ENCODE data around the gene QPRT. TPM values are rescaled to one million over a fixed set of nuclear protein-coding genes. Genes with fewer than 3 reads are reported as not detected.
"Not testable (repeated sequence)": the region's sequence is repeated elsewhere in the genome, so short reads cannot be mapped to it uniquely, and the experiment has no call there.

The QPRT gene
- total RNA-seq, 1 experiment from 2014 or later = 31.1 TPM

DNA sequence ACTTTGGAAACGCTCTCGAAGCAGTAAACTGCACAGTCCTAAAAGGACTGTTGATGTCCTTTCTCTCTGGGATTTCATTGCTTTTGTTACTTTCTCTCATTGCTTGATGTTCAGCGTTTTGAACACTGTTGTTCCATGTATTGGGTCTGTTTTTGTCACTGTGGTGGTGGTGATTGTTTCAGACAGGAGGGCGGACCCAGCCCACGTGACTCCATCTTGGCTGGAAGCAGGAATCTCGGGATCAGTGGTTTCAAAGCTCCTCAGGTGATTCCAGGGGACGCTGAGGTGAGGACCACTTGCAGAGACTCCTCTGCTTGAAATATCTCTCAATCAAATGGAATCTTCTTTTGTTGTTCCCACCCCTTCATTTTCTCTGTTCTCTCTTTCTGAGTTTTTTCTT is 48.5 kb downstream of the QPRT start:
- intact Hi-C loops (cut with micrococcal nuclease; ENCODE audit: unreplicated experiment) = no loop called here
- Histone ChIP-seq H3K36me3 (ENCODE audit: insufficient read depth, low read length, poor library complexity, severe bottlenecking) (no peaks in the 10 kb centered on the region), H3K4me3 (ENCODE audit: low read depth, low read length, poor library complexity, severe bottlenecking) (no peak overlapping the region), H3K27me3 (replicated peaks; ENCODE audit: insufficient read depth, low read depth, low read length, poor library complexity) (no peaks in the 10 kb centered on the region), H3K27ac (ENCODE audit: low read depth, low read length, poor library complexity, severe bottlenecking) (no peak overlapping the region), H3K4me1 (ENCODE audit: insufficient read depth, low read length, poor library complexity, severe bottlenecking) (no peaks in the 10 kb centered on the region), H3K9me3 (ENCODE audit: low read depth, low read length, poor library complexity, severe bottlenecking) (no peaks in the 10 kb centered on the region)
- CTCF ChIA-PET = no interaction called here
- POLR2A ChIA-PET (ENCODE audit: low non-redundant PET) = no interaction called here
- no peak for TF ChIP-seq EZH2 (IDR thresholded peaks at IDR 0.05; ENCODE audit: borderline replicate concordance, low read depth, low read length, poor library complexity, severe bottlenecking)
- TF ChIP-seq, protein P1, sequence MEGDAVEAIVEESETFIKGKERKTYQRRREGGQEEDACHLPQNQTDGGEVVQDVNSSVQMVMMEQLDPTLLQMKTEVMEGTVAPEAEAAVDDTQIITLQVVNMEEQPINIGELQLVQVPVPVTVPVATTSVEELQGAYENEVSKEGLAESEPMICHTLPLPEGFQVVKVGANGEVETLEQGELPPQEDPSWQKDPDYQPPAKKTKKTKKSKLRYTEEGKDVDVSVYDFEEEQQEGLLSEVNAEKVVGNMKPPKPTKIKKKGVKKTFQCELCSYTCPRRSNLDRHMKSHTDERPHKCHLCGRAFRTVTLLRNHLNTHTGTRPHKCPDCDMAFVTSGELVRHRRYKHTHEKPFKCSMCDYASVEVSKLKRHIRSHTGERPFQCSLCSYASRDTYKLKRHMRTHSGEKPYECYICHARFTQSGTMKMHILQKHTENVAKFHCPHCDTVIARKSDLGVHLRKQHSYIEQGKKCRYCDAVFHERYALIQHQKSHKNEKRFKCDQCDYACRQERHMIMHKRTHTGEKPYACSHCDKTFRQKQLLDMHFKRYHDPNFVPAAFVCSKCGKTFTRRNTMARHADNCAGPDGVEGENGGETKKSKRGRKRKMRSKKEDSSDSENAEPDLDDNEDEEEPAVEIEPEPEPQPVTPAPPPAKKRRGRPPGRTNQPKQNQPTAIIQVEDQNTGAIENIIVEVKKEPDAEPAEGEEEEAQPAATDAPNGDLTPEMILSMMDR (conservative IDR thresholded peaks at IDR 0.05; ENCODE audit: low read depth, low read length) = no peak
- DNase-seq (ENCODE audit: low spot score) = no peak
- BruUV-seq (replicated peaks) = no TSS peak

DNA sequence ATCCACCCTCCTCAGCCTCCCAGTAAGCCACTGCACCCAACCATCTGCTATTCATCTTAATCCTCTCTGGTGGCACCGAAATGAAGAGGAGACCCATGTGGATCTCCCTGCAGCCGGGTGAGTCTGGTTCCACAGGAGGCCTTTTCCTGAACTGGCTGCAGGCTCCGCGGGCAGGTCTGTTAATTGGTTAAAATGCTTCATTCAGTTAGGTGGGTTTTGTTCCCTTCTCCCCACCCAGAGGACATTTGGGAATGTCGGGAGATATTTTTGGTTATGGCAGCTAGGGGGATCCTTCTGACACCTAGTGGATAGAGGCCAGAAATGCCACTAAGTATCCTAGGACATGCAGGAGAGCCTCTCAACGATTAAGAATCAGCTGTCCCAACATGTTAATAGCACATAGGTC is 50.1 kb downstream of the QPRT start:
- Histone ChIP-seq H3K9me3 (ENCODE audit: low read depth, low read length, poor library complexity, severe bottlenecking) (no peaks in the 10 kb centered on the region), H3K36me3 (ENCODE audit: insufficient read depth, low read length, poor library complexity, severe bottlenecking) (no peaks in the 10 kb centered on the region), H3K27me3 (replicated peaks; ENCODE audit: insufficient read depth, low read depth, low read length, poor library complexity) (no peaks in the 10 kb centered on the region), H3K4me1 (ENCODE audit: insufficient read depth, low read length, poor library complexity, severe bottlenecking) (no peaks in the 10 kb centered on the region), H3K4me3 (ENCODE audit: low read depth, low read length, poor library complexity, severe bottlenecking) (no peak overlapping the region), H3K27ac (ENCODE audit: low read depth, low read length, poor library complexity, severe bottlenecking) (no peak overlapping the region)
- TF ChIP-seq, protein P1 (conservative IDR thresholded peaks at IDR 0.05; ENCODE audit: low read depth, low read length) = peak; percentile 76
- TF ChIP-seq EZH2 (IDR thresholded peaks at IDR 0.05; ENCODE audit: borderline replicate concordance, low read depth, low read length, poor library complexity, severe bottlenecking) = no peak
- intact Hi-C loops (cut with micrococcal nuclease; ENCODE audit: unreplicated experiment) = no loop called here
- DNase-seq (ENCODE audit: low spot score) = peak; percentile 75
- BruUV-seq (replicated peaks) = no TSS peak
- ChIA-PET POLR2A (ENCODE audit: low non-redundant PET) (no interaction called here), CTCF (interaction anchor here (0.5 to 1.2 kb wide), 3 partner anchors 21 to 82 kb away, joined by 4 to 6 read pairs (median 4); no protein-coding TSS in a partner anchor)

DNA sequence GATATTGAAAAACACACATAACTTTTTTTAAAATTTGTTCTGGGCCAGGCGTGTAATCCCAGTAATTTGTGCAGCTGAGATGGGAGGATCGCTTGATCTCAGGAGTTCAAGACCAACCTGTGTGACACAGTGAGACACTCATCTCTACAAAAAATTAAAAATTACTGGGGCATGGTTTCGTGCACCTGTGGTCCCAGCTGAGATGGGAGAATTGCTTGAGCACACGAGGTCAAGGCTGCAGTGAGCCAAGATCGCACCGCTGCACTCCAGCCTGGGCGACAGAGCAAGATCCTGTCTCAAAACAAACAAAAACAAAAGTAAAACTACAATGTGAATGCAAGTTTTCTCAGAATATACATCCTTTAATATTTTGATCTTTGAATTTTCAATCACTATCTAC is 51.7 kb downstream of the QPRT start:
- POLR2A ChIA-PET (ENCODE audit: low non-redundant PET) = interaction anchor here (0.7 kb wide), 1 partner anchor 55 kb away, joined by 7 read pairs; no protein-coding TSS in a partner anchor
- no peak overlapping the region for H3K27ac ChIP-seq (ENCODE audit: low read depth, low read length, poor library complexity, severe bottlenecking)
- DNase-seq (ENCODE audit: low spot score) = no peak
- CTCF ChIA-PET = no interaction called here
- H3K36me3 ChIP-seq (ENCODE audit: insufficient read depth, low read length, poor library complexity, severe bottlenecking) = no peaks in the 10 kb centered on the region
- no peak overlapping the region for H3K4me3 ChIP-seq (ENCODE audit: low read depth, low read length, poor library complexity, severe bottlenecking)
- intact Hi-C loops (cut with micrococcal nuclease; ENCODE audit: unreplicated experiment) = no loop called here
- BruUV-seq (replicated peaks) = no TSS peak
- H3K9me3 ChIP-seq (ENCODE audit: low read depth, low read length, poor library complexity, severe bottlenecking) = no peaks in the 10 kb centered on the region
- TF ChIP-seq EZH2 (IDR thresholded peaks at IDR 0.05; ENCODE audit: borderline replicate concordance, low read depth, low read length, poor library complexity, severe bottlenecking) = no peak
- TF ChIP-seq, protein P1 (conservative IDR thresholded peaks at IDR 0.05; ENCODE audit: low read depth, low read length) = no peak
- no peaks in the 10 kb centered on the region for H3K4me1 ChIP-seq (ENCODE audit: insufficient read depth, low read length, poor library complexity, severe bottlenecking)
- no peaks in the 10 kb centered on the region for H3K27me3 ChIP-seq (replicated peaks; ENCODE audit: insufficient read depth, low read depth, low read length, poor library complexity)

DNA sequence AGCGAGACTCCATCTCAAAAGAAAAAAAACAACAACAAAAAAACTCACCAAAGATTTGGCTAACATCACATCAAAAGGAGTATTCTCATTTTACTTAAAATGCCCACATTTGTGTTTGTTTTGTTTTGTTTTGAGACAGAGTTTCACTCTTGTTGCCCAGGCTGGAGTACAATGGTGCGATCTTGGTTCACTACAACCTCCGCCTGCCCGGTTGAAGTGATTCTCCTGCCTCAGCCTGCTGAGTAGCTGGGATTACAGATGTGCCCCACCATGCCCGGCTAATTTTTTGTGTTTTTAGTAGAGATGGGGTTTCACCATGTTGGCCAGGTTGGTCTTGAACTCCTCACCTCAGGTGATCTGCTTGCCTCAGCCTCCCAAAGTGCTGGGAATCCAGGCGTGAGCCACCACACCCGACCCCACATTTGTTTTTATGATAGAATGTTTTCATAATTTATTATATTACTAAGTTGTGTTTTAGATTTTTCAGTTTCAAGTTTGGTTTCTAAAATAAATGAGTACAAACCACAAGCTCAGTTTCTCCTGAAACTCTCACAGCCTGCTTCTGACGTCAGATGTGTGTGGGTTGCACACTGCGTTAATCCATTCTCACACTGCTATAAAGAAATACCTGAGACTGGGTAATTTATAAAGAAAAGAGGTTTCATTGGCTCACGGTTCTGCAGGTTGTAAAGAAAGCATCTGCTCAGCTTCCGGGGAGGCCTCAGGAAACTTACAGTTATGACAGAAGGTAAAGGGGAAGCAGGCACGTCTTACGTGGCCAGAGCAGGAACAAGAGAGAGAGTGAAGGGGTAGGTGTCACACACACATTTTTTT is 53.0 kb downstream of the QPRT start:
- CTCF ChIA-PET; BruUV-seq (replicated peaks); H3K4me1 ChIP-seq (ENCODE audit: insufficient read depth, low read length, poor library complexity, severe bottlenecking); intact Hi-C loops (cut with micrococcal nuclease; ENCODE audit: unreplicated experiment); DNase-seq (ENCODE audit: low spot score); H3K27me3 ChIP-seq (replicated peaks; ENCODE audit: insufficient read depth, low read depth, low read length, poor library complexity); H3K27ac ChIP-seq (ENCODE audit: low read depth, low read length, poor library complexity, severe bottlenecking); H3K9me3 ChIP-seq (ENCODE audit: low read depth, low read length, poor library complexity, severe bottlenecking); H3K36me3 ChIP-seq (ENCODE audit: insufficient read depth, low read length, poor library complexity, severe bottlenecking); H3K4me3 ChIP-seq (ENCODE audit: low read depth, low read length, poor library complexity, severe bottlenecking): not testable (repeated sequence)
- POLR2A ChIA-PET (ENCODE audit: low non-redundant PET) = interaction anchor here (0.6 kb wide), 1 partner anchor 765 kb away, joined by 8 read pairs; no protein-coding TSS in a partner anchor

Data from A673 (cell line).